WERI-Rb-1 (cell line): Measurements from ENCODE around the gene ACAD8.
"Not testable (repeated sequence)": the region's sequence is repeated elsewhere in the genome, so short reads cannot be mapped to it uniquely, and the experiment has no call there.

ENCODE experiments used
- DNase-seq: peaks from one replicate; pipeline ENCODE4 v3.0.0-alpha.2; 2020
- H3K27ac ChIP-seq: fragments of 250-450 bp; sonication (Bioruptor Pico); 2 replicates; pipeline ENCODE4 v1.5.1; 2020; ENCODE audit warnings: mild to moderate bottlenecking, moderate library complexity
- H3K27me3 ChIP-seq: fragments of 250-450 bp; sonication (Bioruptor Pico); 2 replicates; pipeline ENCODE4 v1.5.1; 2021; ENCODE audit warnings: mild to moderate bottlenecking, low read depth, moderate library complexity; ENCODE audit not compliant: insufficient read depth, severe bottlenecking
- H3K36me3 ChIP-seq: fragments of 250-450 bp; sonication (Bioruptor Pico); 2 replicates; pipeline ENCODE4 v1.5.1; 2020; ENCODE audit warnings: mild to moderate bottlenecking, moderate library complexity
- H3K4me3 ChIP-seq: 2 replicates; pipeline ENCODE4 v1.5.1; 2011; ENCODE audit warnings: low read depth, mild to moderate bottlenecking, control low read depth, low read length
- H3K9me3 ChIP-seq: fragments of 250-450 bp; sonication (Bioruptor Pico); 2 replicates; pipeline ENCODE4 v1.5.1; 2021; ENCODE audit warnings: mild to moderate bottlenecking, moderate library complexity; ENCODE audit not compliant: severe bottlenecking
- TF ChIP-seq, protein P1 (sequence below): IDR thresholded peaks from 2 replicates; pipeline ENCODE4 v1.5.1; 2011; ENCODE audit warnings: low read depth, mild to moderate bottlenecking, control low read depth, inconsistent platforms, low read length

ACAD8 gene

GRCh38 chr11:134277183-134278001 lies 24.0 kb downstream of the ACAD8 start:
- no peaks in the 10 kb centered on the region for H3K27me3 ChIP-seq
- H3K9me3 ChIP-seq: peaks cover 4% of the 10 kb centered on the region
- no peak overlapping the region for H3K4me3 ChIP-seq
- H3K27ac ChIP-seq: no peak overlapping the region
- no peak for DNase-seq
- TF ChIP-seq, protein P1, sequence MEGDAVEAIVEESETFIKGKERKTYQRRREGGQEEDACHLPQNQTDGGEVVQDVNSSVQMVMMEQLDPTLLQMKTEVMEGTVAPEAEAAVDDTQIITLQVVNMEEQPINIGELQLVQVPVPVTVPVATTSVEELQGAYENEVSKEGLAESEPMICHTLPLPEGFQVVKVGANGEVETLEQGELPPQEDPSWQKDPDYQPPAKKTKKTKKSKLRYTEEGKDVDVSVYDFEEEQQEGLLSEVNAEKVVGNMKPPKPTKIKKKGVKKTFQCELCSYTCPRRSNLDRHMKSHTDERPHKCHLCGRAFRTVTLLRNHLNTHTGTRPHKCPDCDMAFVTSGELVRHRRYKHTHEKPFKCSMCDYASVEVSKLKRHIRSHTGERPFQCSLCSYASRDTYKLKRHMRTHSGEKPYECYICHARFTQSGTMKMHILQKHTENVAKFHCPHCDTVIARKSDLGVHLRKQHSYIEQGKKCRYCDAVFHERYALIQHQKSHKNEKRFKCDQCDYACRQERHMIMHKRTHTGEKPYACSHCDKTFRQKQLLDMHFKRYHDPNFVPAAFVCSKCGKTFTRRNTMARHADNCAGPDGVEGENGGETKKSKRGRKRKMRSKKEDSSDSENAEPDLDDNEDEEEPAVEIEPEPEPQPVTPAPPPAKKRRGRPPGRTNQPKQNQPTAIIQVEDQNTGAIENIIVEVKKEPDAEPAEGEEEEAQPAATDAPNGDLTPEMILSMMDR: no peak
- no peaks in the 10 kb centered on the region for H3K36me3 ChIP-seq

DNA sequence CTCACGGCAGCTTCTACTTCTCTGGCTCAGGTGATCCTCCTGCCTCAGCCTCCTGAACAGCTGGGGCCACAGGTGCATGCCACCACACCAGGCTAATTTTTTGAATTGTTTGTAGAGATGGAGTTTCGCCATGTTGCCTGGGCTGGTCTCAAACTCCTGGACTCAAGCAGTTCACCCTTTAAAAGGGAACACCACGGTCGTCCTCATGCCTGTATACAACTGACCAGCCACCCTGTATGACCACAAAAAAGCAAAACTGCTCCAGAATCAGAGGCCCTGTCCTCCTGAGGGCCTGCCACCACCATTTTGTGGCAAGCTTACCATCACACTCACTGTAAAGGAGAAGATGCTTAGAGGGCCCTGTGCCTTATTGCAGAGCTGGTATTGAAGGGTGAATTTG lies 25.0 kb downstream of the ACAD8 start:
- DNase-seq: no peak
- Histone ChIP-seq H3K4me3 (no peak overlapping the region), H3K9me3 (peaks cover 4% of the 10 kb centered on the region), H3K27ac (no peak overlapping the region), H3K36me3 (no peaks in the 10 kb centered on the region), H3K27me3 (no peaks in the 10 kb centered on the region)
- TF ChIP-seq, protein P1: no peak

- not testable (repeated sequence) for H3K9me3 ChIP-seq, H3K4me3 ChIP-seq, H3K36me3 ChIP-seq, DNase-seq, H3K27me3 ChIP-seq, H3K27ac ChIP-seq
Observed at GRCh38 chr11:134281635-134282034, 28.3 kb downstream of the ACAD8 start.

- Histone ChIP-seq H3K27me3 (no peaks in the 10 kb centered on the region), H3K9me3 (peaks cover 4% of the 10 kb centered on the region), H3K27ac (no peak overlapping the region), H3K36me3 (no peaks in the 10 kb centered on the region), H3K4me3 (no peak overlapping the region)
- DNase-seq: no peak
- TF ChIP-seq, protein P1: no peak
Observed at GRCh38 chr11:134282121-134283045, 29.0 kb downstream of the ACAD8 start.

- no peaks in the 10 kb centered on the region for H3K27me3 ChIP-seq
- TF ChIP-seq, protein P1: no peak
- H3K36me3 ChIP-seq: no peaks in the 10 kb centered on the region
- H3K4me3 ChIP-seq: no peak overlapping the region
- no peak for DNase-seq
- peaks cover 1% of the 10 kb centered on the region for H3K9me3 ChIP-seq
- no peak overlapping the region for H3K27ac ChIP-seq
Observed at GRCh38 chr11:134283461-134284230, 30.3 kb downstream of the ACAD8 start.

DNA sequence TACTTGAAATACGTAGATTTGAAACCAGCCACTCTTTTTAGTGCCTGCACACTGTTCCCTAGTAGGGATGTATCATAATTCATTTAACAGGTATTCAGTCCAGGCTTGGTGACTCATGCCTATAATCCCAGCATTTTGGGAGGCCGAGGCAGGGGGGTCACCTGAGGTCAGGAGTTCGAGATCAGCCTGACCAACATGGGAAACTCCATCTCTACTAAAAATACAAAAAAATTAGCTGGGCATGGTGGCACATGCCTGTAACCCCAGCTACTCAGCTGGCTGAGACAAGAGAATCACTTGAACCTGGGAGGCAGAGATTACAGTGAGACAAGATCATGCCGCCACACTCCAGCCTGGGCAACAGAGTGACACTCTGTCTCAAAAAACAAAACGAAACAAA lies 31.0 kb downstream of the ACAD8 start:
- not testable (repeated sequence) for H3K27me3 ChIP-seq, H3K27ac ChIP-seq, DNase-seq, H3K9me3 ChIP-seq, H3K4me3 ChIP-seq, H3K36me3 ChIP-seq
